BLaER1 treated with 17β-estradiol and CSF1 and Interleukin-3, amounts not matched to agents 10 nM and 100 nM (cell line): Measurements from ENCODE around the gene NFIX.
A peak's percentile ranks its signal among the peaks of the same experiment; 100 is the strongest.

Experiments
- H3K27ac ChIP-seq, 11 experiments: shearing (Covaris generic); formaldehyde crosslinking; 2 replicates each; pipeline ENCODE4 v1.8.1; 2022
- H3K27me3 ChIP-seq, 11 experiments: shearing (Covaris generic); formaldehyde crosslinking; 2 replicates each; pipeline ENCODE4 v1.8.1; 2022
- H3K36me3 ChIP-seq, 11 experiments: shearing (Covaris generic); formaldehyde crosslinking; 2 replicates each; pipeline ENCODE4 v1.8.1; 2022
- H3K4me1 ChIP-seq, 10 experiments: shearing (Covaris generic); formaldehyde crosslinking; 2 replicates each; pipeline ENCODE4 v1.8.1; 2022
- H3K4me2 ChIP-seq, 11 experiments: shearing (Covaris generic); formaldehyde crosslinking; 2 replicates each; pipeline ENCODE4 v1.8.1; 2022
- H3K4me3 ChIP-seq, 10 experiments: shearing (Covaris generic); formaldehyde crosslinking; 2 replicates each; pipeline ENCODE4 v1.8.1; 2022
- H3K9ac ChIP-seq, 11 experiments: shearing (Covaris generic); formaldehyde crosslinking; 2 replicates each; pipeline ENCODE4 v1.8.1; 2022
- H3K9me3 ChIP-seq, 11 experiments: shearing (Covaris generic); formaldehyde crosslinking; replicated peaks in 1 of 11; 2 replicates each; pipeline ENCODE4 v1.8.1; 2022
- H4K20me1 ChIP-seq, 11 experiments: shearing (Covaris generic); formaldehyde crosslinking; 2 replicates each; pipeline ENCODE4 v1.8.1; 2022
- Cebpa-rat ChIP-seq, 11 experiments: shearing (Covaris generic); IDR thresholded peaks; 2 replicates each; pipeline ENCODE4 v1.8.1; 2022

The NFIX gene

DNA sequence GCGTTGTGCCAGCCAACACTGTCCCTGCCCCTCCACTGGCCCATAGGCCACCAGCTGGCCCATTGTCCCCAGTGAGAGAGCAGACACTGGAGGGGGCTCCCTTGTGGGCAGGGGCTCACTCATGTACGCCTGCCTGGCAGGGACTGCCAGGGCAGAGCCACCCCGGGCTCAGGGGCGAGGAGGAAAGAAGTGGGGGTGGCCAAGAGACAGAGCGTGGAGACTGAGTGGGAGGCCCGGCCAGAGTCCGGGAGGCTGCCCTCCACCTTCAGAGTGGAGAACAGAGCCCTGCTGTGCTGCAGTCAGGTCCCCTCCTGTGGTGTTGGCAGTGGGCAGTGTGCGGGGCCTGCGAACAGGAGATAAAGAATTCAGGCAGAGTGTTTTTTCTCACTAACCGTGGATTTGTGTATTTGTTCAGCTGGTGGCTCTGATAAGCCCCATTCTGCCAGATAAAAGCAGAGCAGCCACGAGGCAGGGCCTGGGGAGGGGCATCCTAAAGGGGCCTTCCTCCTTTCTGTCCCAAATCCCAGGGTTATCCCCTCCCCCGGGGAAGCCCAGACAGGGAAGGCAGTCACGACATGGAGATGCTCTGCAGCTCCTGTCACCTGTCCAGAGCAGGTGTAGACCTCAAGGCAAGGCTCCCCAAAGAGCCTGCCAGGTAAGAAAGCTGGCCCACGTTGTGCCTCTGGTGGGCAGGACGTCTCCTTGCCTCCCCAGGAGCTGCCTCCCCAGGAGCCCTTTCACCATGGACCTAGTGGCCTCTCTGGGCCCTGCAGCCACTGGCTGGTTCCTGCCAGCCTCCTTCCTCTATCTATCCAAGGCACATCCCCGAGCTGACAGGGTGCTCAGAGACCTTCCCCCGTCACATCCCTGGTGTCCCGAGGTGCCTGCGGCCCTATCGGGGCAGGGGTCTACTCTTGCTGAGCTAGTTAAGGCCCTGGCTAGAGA, 74.4 kb downstream of the NFIX start:
- peak overlapping the region in 10 of 11 experiments; percentile 26 to 91 (median 76); a peak in 20 of 22 replicates for H3K4me2 ChIP-seq
- no peak for TF ChIP-seq Cebpa-rat (IDR thresholded peaks at IDR 0.05)
- peak overlapping the region in 6 of 11 experiments; percentile 8 to 54 (median 46); a peak in 10 of 22 replicates for H3K9ac ChIP-seq

DNA sequence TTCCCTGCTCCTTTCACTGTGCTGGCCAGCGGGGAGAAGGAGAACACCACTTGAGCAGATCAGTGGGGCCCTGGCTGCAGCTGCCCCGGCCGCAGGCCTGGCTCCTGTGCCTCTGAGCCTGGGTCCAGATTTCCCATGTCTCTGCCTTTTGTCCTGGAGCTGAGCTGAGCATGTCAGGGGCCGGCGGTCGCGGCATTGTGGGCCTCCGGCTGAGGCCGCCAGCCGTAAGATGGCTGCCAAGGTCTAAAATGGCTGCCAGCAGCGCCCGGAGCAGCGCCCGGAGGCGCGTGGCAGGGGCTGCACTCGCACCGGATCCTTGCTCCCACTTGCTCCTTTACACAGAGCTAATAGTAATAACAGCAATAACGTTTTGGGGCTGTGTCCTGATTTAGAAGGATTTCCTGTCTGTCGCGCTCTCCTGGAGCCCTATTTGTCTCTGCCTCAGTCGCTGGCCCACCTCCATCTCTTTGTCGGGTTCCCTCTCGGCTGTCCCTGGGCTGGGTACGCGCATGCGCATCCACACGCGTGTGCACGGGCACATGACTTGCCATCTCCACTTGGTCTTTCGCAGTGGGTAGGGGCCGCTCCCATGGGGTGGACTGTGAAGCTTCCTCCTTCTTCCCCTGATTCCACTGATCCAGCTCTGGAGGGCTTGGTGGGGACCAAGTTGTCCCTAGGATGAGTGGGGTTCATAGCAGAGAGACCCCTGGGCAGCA, 75.3 kb downstream of the NFIX start:
- peak overlapping the region in 8 of 11 experiments; percentile 4 to 62 (median 24); a peak in 10 of 22 replicates for H3K27ac ChIP-seq
- H3K36me3 ChIP-seq, result peaks cover 0 to 24% (median 13%) of the 10 kb centered on the region in 11 experiments; a peak in 15 of 22 replicates
- H4K20me1 ChIP-seq, result peaks cover 0 to 53% (median under 1%) of the 10 kb centered on the region in 11 experiments; a peak in 6 of 22 replicates
- H3K4me2 ChIP-seq, result peak overlapping the region in 10 of 11 experiments; percentile 26 to 91 (median 76); a peak in 19 of 22 replicates
- H3K4me3 ChIP-seq, result no peak overlapping the region
- no peak for TF ChIP-seq Cebpa-rat (IDR thresholded peaks at IDR 0.05)
- H3K4me1 ChIP-seq, result peaks cover 20 to 76% (median 72%) of the 10 kb centered on the region in 10 experiments
- no peaks in the 10 kb centered on the region for H3K9me3 ChIP-seq
- no peaks in the 10 kb centered on the region for H3K27me3 ChIP-seq
- H3K9ac ChIP-seq, result peak overlapping the region in 5 of 11 experiments; percentile 8 to 54 (median 48); a peak in 8 of 22 replicates

More for the DNA sequence above, 74.4 kb downstream of the NFIX start:
- Histone ChIP-seq H4K20me1 (peaks cover 0 to 57% (median 0%) of the 10 kb centered on the region in 11 experiments; a peak in 6 of 22 replicates), H3K9me3 (no peaks in the 10 kb centered on the region), H3K27me3 (no peaks in the 10 kb centered on the region), H3K4me3 (no peak overlapping the region), H3K4me1 (peaks cover 26 to 78% (median 75%) of the 10 kb centered on the region in 10 experiments), H3K27ac (peak overlapping the region in 8 of 11 experiments; percentile 18 to 62 (median 24); a peak in 11 of 22 replicates), H3K36me3 (peaks cover 0 to 18% (median 10%) of the 10 kb centered on the region in 11 experiments; a peak in 15 of 22 replicates)

DNA sequence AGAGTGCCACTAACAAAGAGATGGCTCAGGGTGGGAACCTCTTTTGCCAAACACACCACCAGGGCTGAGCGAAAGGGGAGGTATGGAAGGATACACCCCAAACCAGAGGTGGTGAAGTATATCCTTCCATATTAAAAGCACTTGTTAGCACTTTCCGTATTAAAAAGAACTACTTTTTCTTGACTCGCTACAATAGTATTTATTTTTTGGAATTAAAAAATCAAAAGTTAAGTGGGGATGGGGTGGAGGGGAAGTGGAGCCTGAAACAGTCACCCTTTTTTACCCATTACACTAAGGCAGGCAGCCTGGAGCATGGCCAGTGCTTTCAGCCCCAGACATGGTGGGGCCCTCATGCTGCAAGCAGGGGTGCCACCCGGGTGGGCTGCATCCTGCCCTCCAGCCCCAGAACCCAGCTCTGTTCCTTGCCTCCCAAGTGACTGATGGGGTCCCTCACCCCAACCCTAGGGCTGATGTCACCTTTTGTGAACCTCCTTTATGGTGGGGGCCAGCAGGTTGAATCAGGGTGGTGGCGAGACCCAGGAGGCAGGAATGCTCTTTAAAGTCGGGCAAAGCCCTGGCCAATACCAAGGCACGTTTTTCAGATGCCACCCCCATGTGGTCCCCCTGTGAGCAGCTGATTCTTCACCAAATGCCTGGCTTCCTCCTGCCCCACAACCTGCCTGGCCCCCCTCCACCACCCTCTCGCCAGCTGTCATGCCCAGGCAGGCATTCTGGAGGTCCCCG, 76.3 kb downstream of the NFIX start:
- H3K4me3 ChIP-seq, result no peak overlapping the region
- no peak for TF ChIP-seq Cebpa-rat (IDR thresholded peaks at IDR 0.05)
- H3K27ac ChIP-seq, result peak overlapping the region in 2 of 11 experiments; percentile 49 to 62; a peak in 4 of 22 replicates
- no peaks in the 10 kb centered on the region for H3K27me3 ChIP-seq
- H4K20me1 ChIP-seq, result peaks cover 0 to 55% (median 6%) of the 10 kb centered on the region in 11 experiments; a peak in 8 of 22 replicates
- no peaks in the 10 kb centered on the region for H3K9me3 ChIP-seq
- peak overlapping the region in 7 of 11 experiments; percentile 28 to 91 (median 81); a peak in 10 of 22 replicates for H3K4me2 ChIP-seq
- peaks cover 0 to 27% (median 13%) of the 10 kb centered on the region in 11 experiments; a peak in 15 of 22 replicates for H3K36me3 ChIP-seq
- H3K9ac ChIP-seq, result 0 out of 22 replicates have a peak overlapping the region, but pooled peaks of 3 of the 11 experiments have one; percentile 22 to 54 (median 28)
- peaks cover 15 to 76% (median 72%) of the 10 kb centered on the region in 10 experiments for H3K4me1 ChIP-seq

DNA sequence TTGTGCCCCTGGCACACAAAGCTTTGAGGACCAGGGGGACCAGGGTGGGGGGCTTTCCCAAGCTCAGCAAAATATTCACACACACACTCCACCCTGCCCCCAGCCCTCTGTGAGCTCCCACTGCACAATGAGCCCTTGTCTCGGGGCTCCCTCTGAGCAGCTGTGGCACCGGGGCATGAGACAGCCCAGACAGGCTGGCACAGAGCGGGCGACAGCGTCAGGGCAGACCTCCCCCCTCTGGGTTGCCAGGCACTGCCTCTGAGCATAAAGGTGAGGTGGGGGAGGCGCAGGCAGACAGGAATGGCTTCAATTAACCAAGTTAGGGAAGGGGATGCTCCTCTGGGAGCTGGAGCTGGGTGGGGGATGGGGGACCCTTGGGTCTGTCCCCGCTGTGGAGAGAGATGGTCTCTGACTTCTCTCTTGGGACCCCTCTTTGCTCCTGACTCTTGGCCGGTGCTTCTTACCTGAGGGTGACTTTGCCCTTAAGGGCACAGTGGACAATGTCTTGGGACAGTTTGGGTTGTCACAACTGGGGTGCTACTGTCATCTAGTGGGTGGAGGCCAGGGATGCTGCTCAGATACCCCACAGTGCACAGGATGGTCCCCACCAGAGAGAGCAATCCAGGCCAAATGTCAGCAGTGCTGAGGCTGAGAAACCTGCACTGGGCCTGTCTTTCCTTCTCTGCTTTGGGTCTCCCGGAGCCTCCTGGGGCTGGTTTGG, 77.1 kb downstream of the NFIX start:
- Histone ChIP-seq H3K36me3 (peaks cover 0 to 27% (median 13%) of the 10 kb centered on the region in 11 experiments; a peak in 15 of 22 replicates), H3K9me3 (no peaks in the 10 kb centered on the region), H4K20me1 (peaks cover 0 to 55% (median 10%) of the 10 kb centered on the region in 11 experiments; a peak in 8 of 22 replicates), H3K4me3 (no peak overlapping the region), H3K27ac (peak overlapping the region in 1 of 11 experiments; percentile 2; a peak in 2 of 22 replicates), H3K4me1 (peaks cover 17 to 76% (median 72%) of the 10 kb centered on the region in 10 experiments), H3K9ac (peak overlapping the region in 1 of 11 experiments; percentile 22; a peak in 1 of 22 replicates), H3K4me2 (peak overlapping the region in 4 of 11 experiments; percentile 12 to 91 (median 56); a peak in 3 of 22 replicates), H3K27me3 (no peaks in the 10 kb centered on the region)
- no peak for TF ChIP-seq Cebpa-rat (IDR thresholded peaks at IDR 0.05)

DNA sequence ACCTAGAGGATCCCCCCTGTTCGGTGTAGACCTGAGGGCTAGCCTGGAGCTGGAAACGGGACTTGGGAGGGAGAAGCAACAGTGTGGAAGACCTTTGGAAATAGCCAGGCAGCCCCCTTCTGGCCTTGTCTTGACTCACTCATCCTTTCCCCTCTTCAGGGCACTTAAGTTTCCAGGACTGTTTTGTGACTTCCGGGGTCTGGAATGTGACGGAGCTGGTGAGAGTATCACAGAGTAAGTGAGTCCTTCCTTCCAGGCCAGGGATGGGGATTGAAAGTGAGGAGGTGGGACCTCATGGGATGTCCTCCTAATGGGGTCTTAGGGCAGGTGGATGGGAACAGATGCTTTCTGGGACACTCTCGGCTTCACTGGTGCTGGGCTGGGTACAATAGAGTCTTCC, 78.0 kb downstream of the NFIX start:
- Histone ChIP-seq H3K36me3 (peaks cover 0 to 30% (median 19%) of the 10 kb centered on the region in 11 experiments; a peak in 15 of 22 replicates), H3K27ac (no peak overlapping the region), H3K4me3 (no peak overlapping the region), H3K4me1 (peaks cover 18 to 77% (median 70%) of the 10 kb centered on the region in 10 experiments), H4K20me1 (peaks cover 0 to 61% (median 10%) of the 10 kb centered on the region in 11 experiments; a peak in 8 of 22 replicates), H3K9me3 (no peaks in the 10 kb centered on the region), H3K4me2 (no peak overlapping the region), H3K9ac (no peak overlapping the region), H3K27me3 (no peaks in the 10 kb centered on the region)
- no peak for TF ChIP-seq Cebpa-rat (IDR thresholded peaks at IDR 0.05)

DNA sequence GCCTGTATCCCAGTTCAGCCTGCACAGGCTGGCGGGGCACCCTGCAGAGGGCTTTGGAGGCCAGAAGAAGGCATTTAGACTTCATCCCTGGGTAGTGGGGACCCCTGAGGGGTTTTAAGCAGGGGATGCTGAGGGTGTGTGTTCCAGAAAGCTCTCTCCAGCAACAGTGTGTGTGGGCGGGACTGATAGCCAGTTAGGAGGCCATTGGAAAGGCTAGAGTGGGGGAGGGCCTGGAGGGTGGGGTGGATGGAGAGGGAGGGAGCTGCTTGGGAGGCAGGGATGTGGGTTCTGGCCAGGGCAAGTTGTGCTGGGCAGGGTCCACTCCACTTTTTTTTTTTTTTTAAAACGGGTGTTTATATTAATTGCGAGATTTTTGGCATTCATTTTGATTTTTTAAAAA, 79.1 kb downstream of the NFIX start:
- Histone ChIP-seq H3K9me3 (no peaks in the 10 kb centered on the region), H3K27ac (no peak overlapping the region), H3K9ac (no peak overlapping the region), H3K4me2 (no peak overlapping the region), H3K4me3 (no peak overlapping the region), H3K4me1 (peaks cover 25 to 76% (median 67%) of the 10 kb centered on the region in 10 experiments), H4K20me1 (peaks cover 0 to 53% (median 7%) of the 10 kb centered on the region in 11 experiments; a peak in 8 of 22 replicates), H3K27me3 (no peaks in the 10 kb centered on the region), H3K36me3 (peaks cover 0 to 41% (median 21%) of the 10 kb centered on the region in 11 experiments; a peak in 16 of 22 replicates)
- TF ChIP-seq Cebpa-rat (IDR thresholded peaks at IDR 0.05), result no peak

DNA sequence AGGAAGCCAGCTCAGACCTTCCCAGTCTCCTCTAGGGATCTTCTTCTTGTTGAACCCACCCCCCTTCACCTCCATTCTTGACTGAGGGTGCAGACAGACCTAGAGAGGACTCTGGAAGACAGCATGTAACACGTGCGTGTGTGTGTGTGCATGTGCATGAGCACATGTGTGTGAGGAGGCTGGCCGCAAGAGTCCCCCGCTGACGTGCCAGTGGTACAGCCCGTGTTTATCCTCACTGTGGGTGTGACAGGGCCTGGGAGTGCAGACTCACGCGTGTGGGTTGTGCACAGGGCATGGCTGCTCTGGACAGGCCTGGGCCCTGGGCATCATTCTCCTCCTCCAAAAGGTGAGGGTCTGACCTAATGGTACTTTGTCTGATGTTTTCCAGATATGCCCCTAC, 81.0 kb downstream of the NFIX start:
- Histone ChIP-seq H3K36me3 (peaks cover 0 to 51% (median 23%) of the 10 kb centered on the region in 11 experiments; a peak in 16 of 22 replicates), H3K27me3 (no peaks in the 10 kb centered on the region), H3K9me3 (no peaks in the 10 kb centered on the region), H3K4me1 (peaks cover 21 to 60% (median 52%) of the 10 kb centered on the region in 10 experiments), H4K20me1 (peaks cover 0 to 37% (median 6%) of the 10 kb centered on the region in 11 experiments; a peak in 8 of 22 replicates), H3K27ac (peak overlapping the region in 3 of 11 experiments; percentile 32 to 55 (median 48); a peak in 5 of 22 replicates), H3K4me2 (peak overlapping the region; percentile 65 to 90 (median 78)), H3K4me3 (no peak overlapping the region), H3K9ac (peak overlapping the region in 6 of 11 experiments; percentile 3 to 52 (median 30); a peak in 9 of 22 replicates)
- TF ChIP-seq Cebpa-rat (IDR thresholded peaks at IDR 0.05), result no peak
